HCT116 (cell line): ENCODE measurements around the gene FGFBP1. TPM values are rescaled to one million over a fixed set of nuclear protein-coding genes. Genes with fewer than 3 reads are reported as not detected.

Experiments
- ATAC-seq: fragments of 200-7000 bp; cut with Tn5 transposase; 2 replicates; pipeline ENCODE4 v1.9.1; 2020; ENCODE audit warnings: mild to moderate bottlenecking, moderate library complexity
- BruUV-seq: library from RNA; stranded (reverse); fragments of 400-500 nt; replicated peaks from 2 replicates; lab custom pipeline; 2021; lab: Mats Ljungman, UMichigan
- CTCF ChIA-PET: fragments of 300-600 bp; sonication (Branson Sonifier 250); formaldehyde crosslinking; loops from one replicate; lab custom pipeline; 2021; ENCODE audit warnings: antibody characterized with exemption; lab: Charles Lee
- POLR2A ChIA-PET: fragments of 300-600, 350-600 bp; sonication (Branson Sonifier 250); formaldehyde crosslinking; loops from one replicate; lab custom pipeline; 2021; ENCODE audit warnings: antibody characterized with exemption; lab: Charles Lee
- RAD21 ChIA-PET, 2 experiments: fragments of 300-600 bp; sonication (Branson Sonifier 250); formaldehyde crosslinking; loops; one replicate each; lab custom pipeline; 2023; ENCODE audit warnings: low total read pairs in 2 of 2; ENCODE audit not compliant: uncharacterized antibody in 2 of 2, unreplicated experiment in 2 of 2, low non-redundant PET in 1 of 2; lab: Charles Lee
- DNase-seq: peaks from one replicate; pipeline ENCODE4 v3.0.0-alpha.2; 2010; ENCODE audit warnings: low read depth, low spot score
- H2AFZ ChIP-seq: fragments of 200-600 bp; shearing (Covaris generic), sonication (generic); 2 replicates; pipeline ENCODE4 v1.6.1; 2017; ENCODE audit warnings: low read depth, mixed run types, mixed read lengths, antibody characterized with exemption, low read length; ENCODE audit not compliant: poor library complexity, severe bottlenecking
- H3K27ac ChIP-seq: 2 replicates; pipeline ENCODE4 v1.5.1; 2012; ENCODE audit warnings: low read depth, low read length
- H3K27me3 ChIP-seq: fragments of 200-600 bp; sonication (generic); 2 replicates; pipeline ENCODE4 v1.6.1; 2016; ENCODE audit warnings: mixed run types, low read length, mixed read lengths; ENCODE audit not compliant: insufficient read depth
- H3K36me3 ChIP-seq, 2 experiments: fragments of 200-500 bp in 1 of 2; fragments of 200-600 bp in 1 of 2; sonication (Bioruptor generic) in 1 of 2; sonication (generic) in 1 of 2; 2 replicates each; pipeline versions ENCODE4 v1.5.1 to v1.6.1; 2014 to 2016; ENCODE audit warnings: low read length in 2 of 2, inconsistent platforms in 1 of 2, mixed read lengths in 1 of 2, mixed run types in 1 of 2; ENCODE audit not compliant: insufficient read depth in 2 of 2, control insufficient read depth in 1 of 2
- H3K4me1 ChIP-seq, 2 experiments: fragments of 200-600 bp in 1 of 2; sonication (generic) in 1 of 2; 2 replicates each; pipeline versions ENCODE4 v1.5.1 to v1.6.1; 2012 to 2017; ENCODE audit warnings: low read length in 2 of 2, inconsistent platforms in 1 of 2, mild to moderate bottlenecking in 1 of 2, mixed read lengths in 1 of 2, mixed run types in 1 of 2, moderate library complexity in 1 of 2; ENCODE audit not compliant: insufficient read depth in 2 of 2, control insufficient read depth in 1 of 2
- H3K4me2 ChIP-seq: fragments of 200-600 bp; sonication (generic); 2 replicates; pipeline ENCODE4 v1.6.1; 2017; ENCODE audit warnings: mixed run types, low read length, mixed read lengths
- H3K4me3 ChIP-seq, 2 experiments: fragments of 200-600 bp in 1 of 2; sonication (generic) in 1 of 2; replicated peaks in 1 of 2; 2 replicates each; pipeline ENCODE4 v1.5.1; 2011 to 2016; ENCODE audit warnings: low read length in 2 of 2, control low read depth in 1 of 2, low read depth in 1 of 2, mild to moderate bottlenecking in 1 of 2, mixed read lengths in 1 of 2, mixed run types in 1 of 2
- H3K79me2 ChIP-seq: fragments of 200-600 bp; sonication (generic); 2 replicates; pipeline ENCODE4 v1.6.1; 2017; ENCODE audit warnings: mild to moderate bottlenecking, mixed run types, low read length, moderate library complexity, mixed read lengths; ENCODE audit not compliant: insufficient read depth
- H3K9ac ChIP-seq: fragments of 200-600 bp; sonication (generic); 2 replicates; pipeline ENCODE4 v1.6.1; 2016; ENCODE audit warnings: low read length, mixed read lengths
- H3K9me2 ChIP-seq: fragments of 200-600 bp; sonication (generic), shearing (Covaris generic); 2 replicates; pipeline ENCODE4 v1.6.1; 2017; ENCODE audit warnings: mixed run types, mild to moderate bottlenecking, moderate library complexity; ENCODE audit not compliant: insufficient read depth
- H3K9me3 ChIP-seq, 2 experiments: fragments of 200-500 bp in 1 of 2; fragments of 200-600 bp in 1 of 2; sonication (Bioruptor generic) in 1 of 2; sonication (generic) in 1 of 2; 2 replicates each; pipeline ENCODE4 v1.6.1; 2014 to 2017; ENCODE audit warnings: low read length in 2 of 2, mixed read lengths in 2 of 2, inconsistent platforms in 1 of 2, low read depth in 1 of 2, mild to moderate bottlenecking in 1 of 2, mixed run types in 1 of 2, moderate library complexity in 1 of 2; ENCODE audit not compliant: control insufficient read depth in 1 of 2, insufficient read depth in 1 of 2
- H4K20me1 ChIP-seq: fragments of 200-600 bp; sonication (generic), shearing (Covaris generic); 2 replicates; pipeline ENCODE4 v1.6.1; 2017; ENCODE audit warnings: mixed run types, mild to moderate bottlenecking, moderate library complexity; ENCODE audit not compliant: insufficient read depth
- CEBPB ChIP-seq: IDR thresholded peaks from 2 replicates; pipeline ENCODE4 v1.6.1; 2012; ENCODE audit warnings: low read depth
- ELF1 ChIP-seq: IDR thresholded peaks from 2 replicates; pipeline ENCODE4 v1.6.1; 2012; ENCODE audit warnings: low read depth, borderline replicate concordance
- EZH2 ChIP-seq: fragments of 200-600 bp; sonication (generic); IDR thresholded peaks from 2 replicates; pipeline ENCODE4 v1.6.1; 2017; ENCODE audit warnings: antibody characterized with exemption, mixed run types
- JUND ChIP-seq: IDR thresholded peaks from 2 replicates; pipeline ENCODE4 v1.6.1; 2012
- MAX ChIP-seq: IDR thresholded peaks from 2 replicates; pipeline ENCODE4 v1.6.1; 2012
- POLR2A ChIP-seq: IDR thresholded peaks from 2 replicates; pipeline ENCODE4 v1.7.0; 2011; ENCODE audit warnings: borderline replicate concordance; ENCODE audit not compliant: insufficient read depth, insufficient read length; ENCODE audit errors: extremely low read depth
- POLR2AphosphoS5 ChIP-seq: IDR thresholded peaks from 2 replicates; pipeline ENCODE4 v1.6.1; 2011; ENCODE audit warnings: mild to moderate bottlenecking, low read depth, low read length, moderate library complexity
- RAD21 ChIP-seq: IDR thresholded peaks from 2 replicates; pipeline ENCODE4 v1.6.1; 2012; ENCODE audit warnings: low read depth, mild to moderate bottlenecking
- REST ChIP-seq: IDR thresholded peaks from 2 replicates; pipeline ENCODE4 v1.6.1; 2012; ENCODE audit warnings: low read depth
- SRF ChIP-seq: IDR thresholded peaks from 2 replicates; pipeline ENCODE4 v1.6.1; 2012; ENCODE audit warnings: low read depth
- TCF7L2 ChIP-seq: IDR thresholded peaks from 2 replicates; pipeline ENCODE4 v1.7.0; 2011; ENCODE audit warnings: borderline replicate concordance, inconsistent platforms; ENCODE audit not compliant: insufficient read depth, insufficient read length; ENCODE audit errors: extremely low read depth
- ZFX ChIP-seq: fragments of 450-650 bp; IDR thresholded peaks from 2 replicates; pipeline ENCODE4 v1.6.1; 2017
- ZNF274 ChIP-seq: fragments of 200-500 bp; sonication (Bioruptor generic); IDR thresholded peaks from 2 replicates; pipeline ENCODE4 v1.6.1; 2014; ENCODE audit warnings: mild to moderate bottlenecking, low read depth, low read length, inconsistent platforms
- intact Hi-C: fragments of 100-400 bp; cut with micrococcal nuclease; formaldehyde crosslinking; loops from 2 replicates; pipeline ENCODE4 v1.10.0; 2022
- total RNA-seq: library from RNA; stranded (reverse); gene quantifications from one replicate; pipeline ENCODE4 v1.2.1, GENCODE V29; 2021; ENCODE audit not compliant: unreplicated experiment
- TF ChIP-seq, protein P1 (sequence below), 3 experiments: fragments of 200-600 bp in 1 of 3; sonication (generic) in 1 of 3; IDR thresholded peaks in 2 of 3; conservative IDR thresholded peaks in 1 of 3; 2 replicates each; pipeline ENCODE4 v1.5.1; 2012 to 2017; ENCODE audit warnings: low read depth in 2 of 3, low read length in 2 of 3, antibody characterized with exemption in 1 of 3, borderline replicate concordance in 1 of 3, control low read depth in 1 of 3, mild to moderate bottlenecking in 1 of 3, mixed read lengths in 1 of 3, mixed run types in 1 of 3, moderate library complexity in 1 of 3; ENCODE audit not compliant: insufficient read depth in 1 of 3
- TF ChIP-seq, protein P2 (sequence below): IDR thresholded peaks from 2 replicates; pipeline ENCODE4 v1.6.1; 2012
- TF ChIP-seq, protein P3 (sequence below): IDR thresholded peaks from 2 replicates; pipeline ENCODE4 v1.6.1; 2011; ENCODE audit warnings: mild to moderate bottlenecking, low read length, moderate library complexity; ENCODE audit not compliant: insufficient replicate concordance; ENCODE audit errors: extremely low read depth

Gene FGFBP1
- total RNA-seq, 1 experiment from 2014 or later: 8.7 TPM

DNA sequence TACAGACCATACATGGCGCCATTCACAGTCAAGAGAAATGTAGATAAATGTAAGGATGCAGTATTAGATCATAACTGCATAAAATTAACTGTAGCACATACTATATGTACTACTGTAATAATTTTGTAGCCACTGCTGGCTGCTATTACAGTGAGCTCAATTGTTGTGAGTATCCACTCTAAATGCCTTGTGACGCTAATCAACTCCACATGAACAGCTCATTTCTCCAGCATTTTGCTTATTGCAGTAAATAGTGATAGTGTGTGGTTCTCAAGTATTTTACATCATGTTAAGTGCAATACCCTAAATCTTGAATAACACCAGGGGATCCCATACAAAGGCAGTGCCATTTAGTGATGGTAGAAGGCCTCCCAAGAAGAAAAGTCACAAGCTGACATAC lies 21.2 kb downstream of the FGFBP1 start:
- CTCF ChIA-PET: no interaction called here
- Histone ChIP-seq H3K9ac (no peak overlapping the region), H2AFZ (no peak overlapping the region), H3K27ac (no peak overlapping the region), H3K4me2 (no peak overlapping the region), H3K79me2 (no peaks in the 10 kb centered on the region), H3K9me3 (no peaks in the 10 kb centered on the region), H3K4me3 (no peak overlapping the region), H3K27me3 (no peaks in the 10 kb centered on the region), H3K9me2 (no peaks in the 10 kb centered on the region), H4K20me1 (no peaks in the 10 kb centered on the region), H3K36me3 (no peaks in the 10 kb centered on the region), H3K4me1 (peaks cover 12 to 59% of the 10 kb centered on the region in 2 experiments)
- BruUV-seq: no TSS peak
- intact Hi-C loops: no loop called here
- ATAC-seq: no peak
- POLR2A ChIA-PET: interaction anchor here (1.2 kb wide), 1 partner anchor 9 kb away, joined by 4 read pairs; no protein-coding TSS in a partner anchor
- RAD21 ChIA-PET: no interaction called here
- no peak for TF ChIP-seq ZFX
- no peak for TF ChIP-seq SRF
- no peak for TF ChIP-seq POLR2A
- no peak for TF ChIP-seq POLR2AphosphoS5
- no peak for TF ChIP-seq RAD21
- no peak for TF ChIP-seq JUND
- no peak for TF ChIP-seq CEBPB
- TF ChIP-seq REST: no peak
- TF ChIP-seq, protein P1, sequence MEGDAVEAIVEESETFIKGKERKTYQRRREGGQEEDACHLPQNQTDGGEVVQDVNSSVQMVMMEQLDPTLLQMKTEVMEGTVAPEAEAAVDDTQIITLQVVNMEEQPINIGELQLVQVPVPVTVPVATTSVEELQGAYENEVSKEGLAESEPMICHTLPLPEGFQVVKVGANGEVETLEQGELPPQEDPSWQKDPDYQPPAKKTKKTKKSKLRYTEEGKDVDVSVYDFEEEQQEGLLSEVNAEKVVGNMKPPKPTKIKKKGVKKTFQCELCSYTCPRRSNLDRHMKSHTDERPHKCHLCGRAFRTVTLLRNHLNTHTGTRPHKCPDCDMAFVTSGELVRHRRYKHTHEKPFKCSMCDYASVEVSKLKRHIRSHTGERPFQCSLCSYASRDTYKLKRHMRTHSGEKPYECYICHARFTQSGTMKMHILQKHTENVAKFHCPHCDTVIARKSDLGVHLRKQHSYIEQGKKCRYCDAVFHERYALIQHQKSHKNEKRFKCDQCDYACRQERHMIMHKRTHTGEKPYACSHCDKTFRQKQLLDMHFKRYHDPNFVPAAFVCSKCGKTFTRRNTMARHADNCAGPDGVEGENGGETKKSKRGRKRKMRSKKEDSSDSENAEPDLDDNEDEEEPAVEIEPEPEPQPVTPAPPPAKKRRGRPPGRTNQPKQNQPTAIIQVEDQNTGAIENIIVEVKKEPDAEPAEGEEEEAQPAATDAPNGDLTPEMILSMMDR (IDR thresholded peaks at IDR 0.05 in 2 of 3, conservative IDR thresholded peaks at IDR 0.05 in 1 of 3; ENCODE audit: borderline replicate concordance in 1 of 3, insufficient read depth in 1 of 3, low read depth in 2 of 3, low read length in 2 of 3): no peak
- TF ChIP-seq TCF7L2: no peak
- no peak for TF ChIP-seq EZH2
- TF ChIP-seq, protein P2, sequence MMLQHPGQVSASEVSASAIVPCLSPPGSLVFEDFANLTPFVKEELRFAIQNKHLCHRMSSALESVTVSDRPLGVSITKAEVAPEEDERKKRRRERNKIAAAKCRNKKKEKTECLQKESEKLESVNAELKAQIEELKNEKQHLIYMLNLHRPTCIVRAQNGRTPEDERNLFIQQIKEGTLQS: no peak
- TF ChIP-seq ELF1: no peak
- TF ChIP-seq ZNF274: no peak
- TF ChIP-seq MAX: no peak
- TF ChIP-seq, protein P3, sequence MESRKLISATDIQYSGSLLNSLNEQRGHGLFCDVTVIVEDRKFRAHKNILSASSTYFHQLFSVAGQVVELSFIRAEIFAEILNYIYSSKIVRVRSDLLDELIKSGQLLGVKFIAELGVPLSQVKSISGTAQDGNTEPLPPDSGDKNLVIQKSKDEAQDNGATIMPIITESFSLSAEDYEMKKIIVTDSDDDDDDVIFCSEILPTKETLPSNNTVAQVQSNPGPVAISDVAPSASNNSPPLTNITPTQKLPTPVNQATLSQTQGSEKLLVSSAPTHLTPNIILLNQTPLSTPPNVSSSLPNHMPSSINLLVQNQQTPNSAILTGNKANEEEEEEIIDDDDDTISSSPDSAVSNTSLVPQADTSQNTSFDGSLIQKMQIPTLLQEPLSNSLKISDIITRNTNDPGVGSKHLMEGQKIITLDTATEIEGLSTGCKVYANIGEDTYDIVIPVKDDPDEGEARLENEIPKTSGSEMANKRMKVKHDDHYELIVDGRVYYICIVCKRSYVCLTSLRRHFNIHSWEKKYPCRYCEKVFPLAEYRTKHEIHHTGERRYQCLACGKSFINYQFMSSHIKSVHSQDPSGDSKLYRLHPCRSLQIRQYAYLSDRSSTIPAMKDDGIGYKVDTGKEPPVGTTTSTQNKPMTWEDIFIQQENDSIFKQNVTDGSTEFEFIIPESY: no peak
- DNase-seq: no peak
